PC-9 (cell line): Measurements from ENCODE around the gene FAM193B.

Experiments used
- CTCF ChIP-seq: fragments of 200-600 bp; sonication (generic); conservative IDR thresholded peaks from 2 replicates; pipeline ENCODE4 v1.6.1; 2017; ENCODE audit warnings: mixed run types, antibody characterized with exemption, mild to moderate bottlenecking, moderate library complexity
- EZH2 ChIP-seq: fragments of 200-600 bp; sonication (generic); IDR thresholded peaks from 2 replicates; pipeline ENCODE4 v1.8.0; 2017; ENCODE audit warnings: antibody characterized with exemption, low read depth

- TF ChIP-seq CTCF: no peak; the same call in 1 of the 2 replicates
- no peak for TF ChIP-seq EZH2
Observed at GRCh38 chr5:177601577-177602457, 47.5 kb upstream of the FAM193B start.
